Esophagus muscularis mucosa (tissue), 4 donors: ENCODE measurements around the gene SLIT1.

Experiments
- CTCF ChIP-seq, 3 experiments: fragments of 200-600 bp in 2 of 3; fragments of 450-650 bp in 1 of 3; sonication (generic) in 2 of 3; IDR thresholded peaks; one replicate each; pipeline ENCODE4 v1.5.1; 2017 to 2019; ENCODE audit warnings: antibody characterized with exemption in 3 of 3, mild to moderate bottlenecking in 2 of 3, moderate library complexity in 1 of 3
- EP300 ChIP-seq: sonication (generic); formaldehyde crosslinking; IDR thresholded peaks from one replicate; pipeline ENCODE4 v1.6.1; 2017; ENCODE audit warnings: antibody characterized with exemption
- POLR2A ChIP-seq: fragments of 450-650 bp; IDR thresholded peaks from one replicate; pipeline ENCODE4 v1.6.1; 2017; ENCODE audit warnings: antibody characterized with exemption, moderate library complexity, mild to moderate bottlenecking, low read depth
- POLR2AphosphoS5 ChIP-seq, 2 donors: sonication (generic); formaldehyde crosslinking; IDR thresholded peaks; one replicate each; pipeline ENCODE4 v1.6.1; 2017; ENCODE audit warnings: antibody characterized with exemption in 2 of 2

- TF ChIP-seq POLR2A = no peak
- TF ChIP-seq CTCF (IDR thresholded peaks at IDR 0.05) = no peak
- no peak for TF ChIP-seq EP300
- TF ChIP-seq POLR2AphosphoS5 (IDR thresholded peaks at IDR 0.05) = no peak
These were observed 151.5 kb downstream of the SLIT1 start for GRCh38 chr10:97034301-97034700.
